Activated CD8-positive, alpha-beta T cell treated with anti-CD3 and anti-CD28 coated beads for 36 hours (primary cell): ENCODE measurements around the gene MAP1B. TPM values are rescaled to one million over a fixed set of nuclear protein-coding genes. Genes with fewer than 3 reads are reported as not detected.

Source experiments
- ATAC-seq: fragments of 200-7000 bp; cut with Tn5 transposase; one replicate; pipeline ENCODE4 v1.10.0; 2021; ENCODE audit warnings: mild to moderate bottlenecking, moderate library complexity
- CTCF ChIA-PET: fragments of 350-600 bp; sonication (Branson Sonifier 250); formaldehyde crosslinking; loops from one replicate; lab custom pipeline; 2021; ENCODE audit warnings: antibody characterized with exemption; lab: Charles Lee
- POLR2A ChIA-PET: fragments of 350-600 bp; sonication (Branson Sonifier 250); formaldehyde crosslinking; loops from one replicate; lab custom pipeline; 2021; ENCODE audit warnings: antibody characterized with exemption; lab: Charles Lee
- DNase-seq: peaks from one replicate; pipeline ENCODE4 v3.0.0-alpha.2; 2020
- H3K27ac Mint-ChIP-seq: one replicate; pipeline ENCODE4 v1.8.0; 2021; ENCODE audit warnings: mild to moderate bottlenecking, mixed read lengths
- H3K27me3 Mint-ChIP-seq: one replicate; pipeline ENCODE4 v1.8.0; 2021; ENCODE audit warnings: mixed read lengths
- H3K36me3 Mint-ChIP-seq: one replicate; pipeline ENCODE4 v1.8.0; 2021; ENCODE audit warnings: low read depth, mixed read lengths
- H3K4me1 Mint-ChIP-seq: one replicate; pipeline ENCODE4 v1.8.0; 2021; ENCODE audit warnings: low read depth, mixed read lengths
- H3K4me3 Mint-ChIP-seq: one replicate; pipeline ENCODE4 v1.8.0; 2021; ENCODE audit warnings: mild to moderate bottlenecking, moderate library complexity, mixed read lengths
- H3K9me3 Mint-ChIP-seq: one replicate; pipeline ENCODE4 v1.8.0; 2021; ENCODE audit warnings: mixed read lengths
- intact Hi-C: fragments of 100-400 bp; cut with micrococcal nuclease; formaldehyde crosslinking; loops from one replicate; pipeline ENCODE4 v1.10.0; 2022
- total RNA-seq, 2 experiments: library from RNA; stranded (reverse); gene quantifications; one replicate each; pipeline ENCODE4 v1.2.3, GENCODE V29; 2021
- TF ChIP-seq, protein P1 (sequence below): fragments of 200-600 bp; IDR thresholded peaks from one replicate; pipeline ENCODE4 v1.8.0; 2022; ENCODE audit warnings: antibody characterized with exemption, mild to moderate bottlenecking

MAP1B gene
- total RNA-seq, 2 experiments from 2014 or later, result 0.09 to 0.25 TPM

DNA sequence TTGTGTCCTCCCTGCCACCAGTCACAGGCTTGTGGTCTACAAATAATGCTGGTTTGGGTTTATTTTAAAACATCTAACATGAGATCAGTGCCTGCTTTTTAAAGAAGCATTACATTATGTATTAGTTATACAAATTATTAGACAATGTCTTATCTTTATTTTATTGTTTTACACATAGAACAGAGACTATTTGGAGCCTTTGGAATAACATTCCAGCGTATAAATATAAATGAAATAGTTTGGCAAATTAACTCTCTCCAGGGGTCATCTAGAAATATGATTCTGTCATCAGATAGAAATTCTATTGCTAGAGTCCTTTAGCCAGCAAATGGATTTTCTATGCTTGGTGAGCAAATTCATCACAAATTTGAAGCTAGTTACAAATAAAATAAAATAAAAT, 22.4 kb downstream of the MAP1B start:
- no peak for DNase-seq
- H3K4me3 Mint-ChIP-seq, result no peak overlapping the region
- no peaks in the 10 kb centered on the region for H3K36me3 Mint-ChIP-seq
- ChIA-PET POLR2A (no interaction called here), CTCF (no interaction called here)
- peaks cover 37% of the 10 kb centered on the region for H3K27me3 Mint-ChIP-seq
- intact Hi-C loops, result no loop called here
- H3K4me1 Mint-ChIP-seq, result no peaks in the 10 kb centered on the region
- no peak overlapping the region for H3K27ac Mint-ChIP-seq
- TF ChIP-seq, protein P1, sequence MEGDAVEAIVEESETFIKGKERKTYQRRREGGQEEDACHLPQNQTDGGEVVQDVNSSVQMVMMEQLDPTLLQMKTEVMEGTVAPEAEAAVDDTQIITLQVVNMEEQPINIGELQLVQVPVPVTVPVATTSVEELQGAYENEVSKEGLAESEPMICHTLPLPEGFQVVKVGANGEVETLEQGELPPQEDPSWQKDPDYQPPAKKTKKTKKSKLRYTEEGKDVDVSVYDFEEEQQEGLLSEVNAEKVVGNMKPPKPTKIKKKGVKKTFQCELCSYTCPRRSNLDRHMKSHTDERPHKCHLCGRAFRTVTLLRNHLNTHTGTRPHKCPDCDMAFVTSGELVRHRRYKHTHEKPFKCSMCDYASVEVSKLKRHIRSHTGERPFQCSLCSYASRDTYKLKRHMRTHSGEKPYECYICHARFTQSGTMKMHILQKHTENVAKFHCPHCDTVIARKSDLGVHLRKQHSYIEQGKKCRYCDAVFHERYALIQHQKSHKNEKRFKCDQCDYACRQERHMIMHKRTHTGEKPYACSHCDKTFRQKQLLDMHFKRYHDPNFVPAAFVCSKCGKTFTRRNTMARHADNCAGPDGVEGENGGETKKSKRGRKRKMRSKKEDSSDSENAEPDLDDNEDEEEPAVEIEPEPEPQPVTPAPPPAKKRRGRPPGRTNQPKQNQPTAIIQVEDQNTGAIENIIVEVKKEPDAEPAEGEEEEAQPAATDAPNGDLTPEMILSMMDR, result no peak
- no peak for ATAC-seq
- H3K9me3 Mint-ChIP-seq, result no peaks in the 10 kb centered on the region

DNA sequence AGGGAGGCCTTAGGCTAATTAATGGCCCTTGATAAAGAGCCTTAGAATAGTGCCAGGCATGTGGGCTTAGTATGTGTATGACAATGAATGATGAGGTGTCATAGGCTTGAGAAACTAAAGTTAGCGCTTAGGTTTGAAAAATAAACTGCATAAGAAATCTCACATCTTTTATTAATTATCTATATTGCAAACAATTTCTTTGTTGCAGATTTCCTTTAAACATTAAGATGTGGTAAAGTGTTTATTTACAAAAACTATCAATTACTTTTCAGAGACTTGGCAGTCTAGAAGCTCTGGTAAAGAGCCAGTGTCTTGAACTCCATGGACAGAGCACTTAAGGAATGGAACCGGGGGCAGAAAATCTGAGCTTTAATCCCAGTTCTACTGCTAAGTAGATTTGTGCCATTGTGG, 23.1 kb downstream of the MAP1B start:
- H3K27ac Mint-ChIP-seq, result no peak overlapping the region
- TF ChIP-seq, protein P1, result no peak
- CTCF ChIA-PET, result no interaction called here
- no peak overlapping the region for H3K4me3 Mint-ChIP-seq
- ATAC-seq, result no peak
- intact Hi-C loops, result no loop called here
- no peak for DNase-seq
- POLR2A ChIA-PET, result no interaction called here
- H3K4me1 Mint-ChIP-seq, result no peaks in the 10 kb centered on the region
- H3K36me3 Mint-ChIP-seq, result no peaks in the 10 kb centered on the region
- peaks cover 35% of the 10 kb centered on the region for H3K27me3 Mint-ChIP-seq
- no peaks in the 10 kb centered on the region for H3K9me3 Mint-ChIP-seq

DNA sequence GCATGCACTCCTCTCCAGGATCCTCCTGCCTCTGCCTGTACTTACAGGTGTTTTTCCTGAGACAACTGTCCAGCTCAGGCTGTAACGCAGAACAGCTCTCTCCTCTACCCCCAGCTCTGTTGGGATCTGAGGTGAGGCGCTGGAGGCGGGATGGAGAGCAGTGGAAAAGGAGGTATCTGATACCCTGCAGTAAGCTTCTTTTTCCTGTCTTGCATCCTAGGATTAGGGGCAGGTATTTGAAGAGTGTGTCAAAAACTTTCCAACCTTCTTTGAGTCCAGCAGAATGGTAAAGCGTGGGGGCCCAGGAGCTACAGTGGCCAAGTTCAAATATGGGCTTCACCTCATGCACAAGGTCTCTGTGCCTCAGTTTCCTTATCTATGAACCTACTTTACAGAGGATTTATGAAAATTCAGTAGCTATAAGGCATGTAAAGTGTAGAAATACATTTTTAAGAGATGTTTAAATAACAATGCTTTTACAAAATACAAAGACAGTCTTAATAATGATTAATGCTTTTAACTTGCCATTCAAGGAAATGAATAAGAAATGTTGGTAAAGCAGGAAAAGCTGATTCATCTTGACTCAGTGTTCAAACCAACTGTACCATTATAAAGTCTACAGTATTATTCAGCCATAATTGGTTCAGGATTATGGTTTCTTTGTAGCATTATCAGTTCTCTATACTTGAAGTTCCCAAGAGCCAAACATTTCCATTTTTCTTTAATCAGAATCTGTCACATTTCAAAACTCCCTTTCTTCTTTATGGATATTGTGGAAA, 26.1 kb downstream of the MAP1B start:
- intact Hi-C loops, result no loop called here

DNA sequence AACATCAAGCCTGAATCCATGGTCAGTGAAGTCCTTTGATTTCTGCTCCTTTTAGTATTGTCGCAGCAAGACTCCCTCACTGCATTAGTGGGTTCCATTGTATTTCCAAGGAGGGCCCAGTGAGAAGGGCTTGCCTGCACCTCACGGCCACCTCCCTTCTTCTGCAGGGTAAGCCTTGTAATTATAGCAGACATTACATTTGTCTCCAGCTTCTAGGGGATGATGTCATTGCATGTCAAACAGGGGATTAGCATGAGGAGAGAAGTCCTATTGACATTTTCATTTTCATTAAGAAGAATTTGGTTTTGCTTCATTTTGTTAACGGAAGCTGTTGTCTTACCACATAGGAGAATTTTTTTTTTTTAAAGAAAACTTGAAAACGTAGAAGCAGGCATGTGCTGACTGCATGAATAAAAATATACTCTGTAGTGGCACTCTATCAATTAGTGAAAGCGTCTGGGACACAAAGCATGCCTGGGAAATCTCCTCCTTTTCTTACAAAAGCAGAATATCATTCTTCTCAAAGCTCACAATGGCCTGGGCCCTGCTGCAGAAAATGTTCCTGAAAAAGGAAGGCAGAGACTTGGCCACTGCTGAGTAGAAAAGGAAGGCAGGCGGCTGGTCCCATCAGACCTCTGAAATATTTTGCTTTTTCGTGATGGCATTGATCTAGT, 27.1 kb downstream of the MAP1B start:
- TF ChIP-seq, protein P1, result no peak
- ATAC-seq, result no peak
- Mint-ChIP-seq H3K27ac (no peak overlapping the region), H3K36me3 (no peaks in the 10 kb centered on the region), H3K4me3 (no peak overlapping the region), H3K9me3 (no peaks in the 10 kb centered on the region), H3K4me1 (peaks cover 10% of the 10 kb centered on the region), H3K27me3 (peaks cover 34% of the 10 kb centered on the region)
- DNase-seq, result no peak
- POLR2A ChIA-PET, result no interaction called here
- CTCF ChIA-PET, result no interaction called here
- intact Hi-C loops, result no loop called here

More for the DNA sequence above, 26.1 kb downstream of the MAP1B start:
- ChIA-PET CTCF (interaction anchor here (1.0 kb wide), 1 partner anchor 115 kb away, joined by 3 read pairs; no protein-coding TSS in a partner anchor), POLR2A (no interaction called here)
- DNase-seq (no peak), ATAC-seq (no peak)
- Mint-ChIP-seq H3K27ac (no peak overlapping the region), H3K9me3 (no peaks in the 10 kb centered on the region), H3K36me3 (no peaks in the 10 kb centered on the region), H3K4me1 (peaks cover 2% of the 10 kb centered on the region), H3K4me3 (no peak overlapping the region), H3K27me3 (peaks cover 34% of the 10 kb centered on the region)
- TF ChIP-seq, protein P1, result no peak
